Measurements from ENCODE around the gene UMODL1. TPM values are rescaled to one million over a fixed set of nuclear protein-coding genes. Genes with fewer than 3 reads are reported as not detected.

The UMODL1 gene
- total and polyA plus RNA-seq, 2 donors (not counting 3 experiments of a cell fraction or from before 2014, with no cell fraction given) = not detected

DNA sequence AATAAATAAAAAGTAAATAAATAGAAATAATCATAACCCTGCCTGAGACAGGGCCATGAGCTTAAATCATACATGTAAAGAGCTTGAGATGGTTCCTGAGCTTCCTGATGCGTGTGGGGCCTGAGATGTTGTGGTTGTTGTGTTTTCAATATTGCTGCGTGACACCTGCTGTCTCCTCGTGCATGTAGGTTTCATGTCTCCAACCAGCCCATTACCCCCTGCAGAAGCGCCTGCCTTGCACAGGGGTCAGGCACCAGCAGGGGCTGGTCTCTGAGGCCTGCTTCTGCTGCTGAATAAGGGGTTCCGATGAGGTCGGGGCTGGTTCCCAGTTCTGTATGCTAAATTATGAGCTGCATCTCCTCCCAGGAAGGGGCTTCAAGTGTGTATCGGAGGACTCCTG is 15.9 kb downstream of the UMODL1 start:
- H3K27me3 ChIP-seq (ENCODE audit: control insufficient read depth in 2 of 2, insufficient read depth in 2 of 2, low read length in 2 of 2) = peaks cover 14 to 16% of the 10 kb centered on the region in 2 experiments
- no peaks in the 10 kb centered on the region for H3K4me1 ChIP-seq (ENCODE audit: control insufficient read depth, extremely low read depth, insufficient read depth, low read length)
- FAIRE-seq (no peak), DNase-seq (ENCODE audit: low read depth, low spot score) (no peak)
- H3K4me3 ChIP-seq (replicated peaks in 1 of 3; ENCODE audit: insufficient read depth in 1 of 3, low read depth in 1 of 3, low read length in 3 of 3) = no peak overlapping the region
- no peak overlapping the region for H3K9ac ChIP-seq (replicated peaks; ENCODE audit: extremely low read depth, insufficient read depth, low read length)
- dilution Hi-C loops (cut with MboI; ENCODE audit: extremely low pct_ligation_motif_present, low sequenced_read_pairs) (no loop called here), intact Hi-C loops (cut with micrococcal nuclease) (no loop called here)
- no peak for TF ChIP-seq POLR2AphosphoS5 (IDR thresholded peaks at IDR 0.05; ENCODE audit: insufficient read depth, low read depth, low read length)
- TF ChIP-seq EZH2 (IDR thresholded peaks at IDR 0.05; ENCODE audit: borderline replicate concordance, low read depth, low read length, severe bottlenecking) = no peak
- no peak for TF ChIP-seq GATA2 (IDR thresholded peaks at IDR 0.05; ENCODE audit: insufficient read depth, insufficient read length, low read depth, low read length)
- TF ChIP-seq JUN (IDR thresholded peaks at IDR 0.05; ENCODE audit: borderline replicate concordance, insufficient read depth, insufficient read length, low read depth) = no peak
- TF ChIP-seq MYC (IDR thresholded peaks at IDR 0.05; ENCODE audit: low read depth, low read length) = no peak
- TF ChIP-seq, protein P1, sequence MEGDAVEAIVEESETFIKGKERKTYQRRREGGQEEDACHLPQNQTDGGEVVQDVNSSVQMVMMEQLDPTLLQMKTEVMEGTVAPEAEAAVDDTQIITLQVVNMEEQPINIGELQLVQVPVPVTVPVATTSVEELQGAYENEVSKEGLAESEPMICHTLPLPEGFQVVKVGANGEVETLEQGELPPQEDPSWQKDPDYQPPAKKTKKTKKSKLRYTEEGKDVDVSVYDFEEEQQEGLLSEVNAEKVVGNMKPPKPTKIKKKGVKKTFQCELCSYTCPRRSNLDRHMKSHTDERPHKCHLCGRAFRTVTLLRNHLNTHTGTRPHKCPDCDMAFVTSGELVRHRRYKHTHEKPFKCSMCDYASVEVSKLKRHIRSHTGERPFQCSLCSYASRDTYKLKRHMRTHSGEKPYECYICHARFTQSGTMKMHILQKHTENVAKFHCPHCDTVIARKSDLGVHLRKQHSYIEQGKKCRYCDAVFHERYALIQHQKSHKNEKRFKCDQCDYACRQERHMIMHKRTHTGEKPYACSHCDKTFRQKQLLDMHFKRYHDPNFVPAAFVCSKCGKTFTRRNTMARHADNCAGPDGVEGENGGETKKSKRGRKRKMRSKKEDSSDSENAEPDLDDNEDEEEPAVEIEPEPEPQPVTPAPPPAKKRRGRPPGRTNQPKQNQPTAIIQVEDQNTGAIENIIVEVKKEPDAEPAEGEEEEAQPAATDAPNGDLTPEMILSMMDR (IDR thresholded peaks at IDR 0.05; ENCODE audit: extremely low read depth in 1 of 2, insufficient read depth in 1 of 2, low read depth in 1 of 2, low read length in 2 of 2) = no peak
- TF ChIP-seq POLR2A (IDR thresholded peaks at IDR 0.05; ENCODE audit: low read depth, low read length) = no peak
- TF ChIP-seq, protein P2, sequence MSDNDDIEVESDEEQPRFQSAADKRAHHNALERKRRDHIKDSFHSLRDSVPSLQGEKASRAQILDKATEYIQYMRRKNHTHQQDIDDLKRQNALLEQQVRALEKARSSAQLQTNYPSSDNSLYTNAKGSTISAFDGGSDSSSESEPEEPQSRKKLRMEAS (IDR thresholded peaks at IDR 0.05; ENCODE audit: insufficient read depth, insufficient read length) = no peak
- TF ChIP-seq FOS (IDR thresholded peaks at IDR 0.05; ENCODE audit: borderline replicate concordance, insufficient read depth, low read length) = no peak
- H3K36me3 ChIP-seq (ENCODE audit: control insufficient read depth in 2 of 2, extremely low read depth in 1 of 2, insufficient read depth in 2 of 2, low read length in 2 of 2) = no peaks in the 10 kb centered on the region
- H2AFZ ChIP-seq (ENCODE audit: low read depth, low read length) = no peak overlapping the region
- no peak overlapping the region for H3K4me2 ChIP-seq (ENCODE audit: insufficient read depth, low read length)
- H4K20me1 ChIP-seq (replicated peaks; ENCODE audit: control insufficient read depth, extremely low read depth, insufficient read depth, low read length) = no peaks in the 10 kb centered on the region
- H3K9me3 ChIP-seq (replicated peaks; ENCODE audit: control insufficient read depth, insufficient read depth, low read length) = no peaks in the 10 kb centered on the region
- H3K79me2 ChIP-seq (ENCODE audit: control insufficient read depth, insufficient read depth, low read length) = no peaks in the 10 kb centered on the region
- POLR2A ChIA-PET = no interaction called here
- CTCF ChIA-PET = interaction anchor here (1.1 kb wide), 1 partner anchor 15 kb away, joined by 3 read pairs; the partner anchor contains the start of gene UMODL1
- no peaks in the 10 kb centered on the region for H3K9me1 ChIP-seq (replicated peaks; ENCODE audit: control insufficient read depth, extremely low read depth, insufficient read depth, low read length)
- BruUV-seq (replicated peaks) = no TSS peak
- no peak overlapping the region for H3K27ac ChIP-seq (ENCODE audit: insufficient read depth, low read depth, low read length)

All from endothelial cell of umbilical vein (primary cell).